GM21390 (cell line): ENCODE data around the gene DCAF17.
"Not testable (repeated sequence)": the region's sequence is repeated elsewhere in the genome, so short reads cannot be mapped to it uniquely, and the experiment has no call there.

Experiments
- ATAC-seq: cut with Tn5 transposase; IDR thresholded peaks from one replicate; pipeline ENCODE4 v1.9.1; 2021; ENCODE audit not compliant: unreplicated experiment

Gene DCAF17

DNA sequence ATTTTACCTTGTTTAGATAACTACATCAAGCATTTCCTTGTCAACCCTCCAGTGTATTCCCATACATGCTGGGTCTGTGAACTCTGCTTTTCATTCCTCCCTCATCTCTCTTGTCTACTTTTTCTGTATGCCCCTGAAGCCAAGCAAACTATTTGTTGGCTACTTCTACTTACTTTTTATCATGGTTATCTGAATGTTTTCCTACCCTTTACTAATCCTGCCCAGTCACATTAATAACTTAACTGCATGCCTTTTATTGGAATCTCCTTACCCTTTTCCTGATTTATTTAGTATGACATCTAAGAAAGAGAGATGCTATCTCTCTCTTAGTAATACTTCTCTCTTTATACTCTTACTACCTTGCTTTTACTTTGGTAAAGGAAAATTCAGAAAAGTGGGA lies 17.0 kb downstream of the DCAF17 start:
- no peak for ATAC-seq

DNA sequence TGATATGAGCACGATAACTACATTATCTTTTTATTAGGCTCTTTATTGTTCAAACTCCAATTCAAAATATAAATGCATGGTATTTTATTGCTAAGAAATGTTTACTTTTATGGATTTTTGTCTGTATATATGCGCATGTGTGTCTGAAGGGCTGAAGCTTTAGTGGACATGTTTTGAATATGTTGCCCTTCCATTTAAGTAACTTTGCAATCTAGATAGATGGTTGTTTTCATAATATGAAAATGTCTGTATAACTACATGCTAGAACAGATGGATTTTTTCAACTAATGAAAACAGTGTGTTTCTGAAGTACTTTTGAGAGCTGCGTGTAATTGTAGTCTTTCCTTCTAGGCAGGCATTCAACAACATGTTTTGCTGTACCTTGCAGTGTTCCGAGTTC lies 18.7 kb downstream of the DCAF17 start:
- no peak for ATAC-seq

DNA sequence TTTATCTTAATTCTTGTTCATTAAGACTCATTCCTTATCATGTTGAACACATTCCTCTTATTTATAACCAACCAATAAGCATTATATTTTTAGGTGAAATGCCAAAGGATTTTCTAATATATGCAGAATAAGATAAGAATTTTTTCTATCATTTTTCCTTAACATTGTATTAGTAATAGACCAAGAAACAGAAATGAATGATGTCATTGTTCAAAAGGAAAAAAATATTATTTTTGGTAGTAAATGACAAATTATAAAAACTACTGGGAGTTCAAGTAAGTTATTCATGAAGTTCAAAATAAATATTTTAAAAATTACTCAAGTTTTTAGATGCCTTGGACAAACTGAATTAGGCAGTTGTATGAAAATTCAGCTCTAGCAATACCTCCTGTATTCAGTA lies 25.5 kb downstream of the DCAF17 start:
- ATAC-seq: no peak

DNA sequence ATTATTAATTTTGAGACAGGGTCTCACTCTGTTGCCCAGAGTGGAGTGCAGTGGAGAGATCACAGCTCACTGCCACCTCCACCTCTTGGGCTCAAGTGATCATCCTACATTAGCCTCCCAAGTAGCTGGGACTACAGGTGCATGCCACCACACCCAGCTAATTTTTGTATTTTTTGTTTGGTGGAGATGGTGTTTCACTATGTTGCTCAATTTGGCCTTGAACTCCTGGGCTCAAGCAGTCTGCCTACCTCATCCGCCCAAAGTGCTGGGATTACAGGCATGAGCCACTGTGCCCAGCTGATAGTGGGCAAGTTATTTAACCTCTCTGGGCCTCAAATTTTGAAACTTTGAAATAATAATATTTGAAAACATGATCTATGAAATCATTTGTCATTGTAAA lies 26.5 kb downstream of the DCAF17 start:
- ATAC-seq: no peak

DNA sequence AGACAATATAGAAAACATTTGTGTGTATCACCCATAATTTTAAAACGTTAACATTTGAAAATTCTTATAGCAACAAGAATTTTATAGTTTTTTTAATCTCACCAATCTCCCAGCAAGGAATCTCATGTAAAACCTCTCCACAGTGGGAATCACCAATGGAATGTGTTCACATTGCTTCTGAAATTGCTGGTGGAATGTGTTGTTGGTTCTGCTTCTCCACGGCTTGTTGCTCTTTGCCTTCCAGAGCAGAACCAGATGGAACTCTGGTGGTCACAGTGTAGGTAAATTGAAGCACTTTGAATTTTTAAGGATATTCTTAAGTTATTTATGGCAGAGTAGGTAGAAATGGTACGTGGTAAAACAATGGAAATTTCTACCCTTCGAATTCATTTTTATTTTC lies 35.1 kb downstream of the DCAF17 start:
- no peak for ATAC-seq

DNA sequence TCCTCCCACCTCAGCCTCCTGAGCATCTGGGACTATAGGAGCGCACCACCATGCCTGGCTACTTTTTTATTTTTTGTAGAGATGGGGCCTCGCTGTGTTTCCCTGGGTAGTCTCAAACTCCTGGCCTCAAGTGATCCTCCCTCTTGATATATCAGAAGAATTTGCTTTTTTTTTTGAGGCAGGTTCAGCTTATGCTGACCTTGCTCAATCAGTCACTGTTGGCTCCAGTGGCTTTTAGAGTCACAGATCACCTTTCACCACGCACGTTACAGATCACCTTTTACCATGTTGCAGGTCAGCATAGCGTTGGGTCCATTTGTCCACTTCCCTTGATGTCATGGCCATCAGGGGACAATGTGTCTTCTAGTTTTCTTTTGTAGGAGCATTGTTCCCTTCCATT lies 36.1 kb downstream of the DCAF17 start:
- no peak for ATAC-seq

DNA sequence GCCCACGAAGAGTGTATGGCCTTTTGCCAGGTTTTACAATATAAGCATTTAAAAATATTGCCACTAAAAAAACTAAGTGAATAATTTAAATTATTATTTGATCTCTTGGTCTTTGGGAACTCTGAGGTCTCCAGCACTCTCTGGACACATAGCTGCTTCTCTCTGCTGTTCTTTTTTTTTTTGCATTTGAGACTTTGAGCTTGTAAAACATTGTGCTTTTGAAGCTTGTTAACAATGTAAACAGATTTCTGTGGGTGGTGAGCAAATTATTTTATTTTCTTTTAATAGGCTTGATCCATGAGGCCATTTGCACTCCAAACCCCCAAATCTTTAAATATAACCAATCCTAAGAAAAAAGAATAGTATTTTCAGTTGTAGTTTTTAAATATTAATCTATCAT lies 42.0 kb downstream of the DCAF17 start:
- ATAC-seq: no peak

DNA sequence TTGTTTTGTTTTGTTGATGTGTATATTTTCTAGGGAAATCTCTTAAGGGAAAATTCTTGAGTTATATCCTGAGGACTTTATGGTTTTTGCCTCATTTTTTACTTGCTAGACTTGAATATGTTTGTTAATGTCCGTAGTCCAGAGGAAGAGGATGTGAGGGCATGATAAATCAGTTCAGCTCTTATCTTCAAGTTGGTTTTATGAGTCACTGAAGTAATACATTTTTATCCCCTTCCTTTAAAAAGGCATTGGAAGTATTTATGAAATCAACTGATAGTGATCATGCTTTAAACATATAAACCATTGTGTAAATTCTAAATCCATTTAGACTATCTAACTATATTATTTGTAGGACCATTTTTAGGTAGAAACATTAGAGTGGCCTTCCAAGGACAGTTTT lies 44.3 kb downstream of the DCAF17 start:
- ATAC-seq: no peak

DNA sequence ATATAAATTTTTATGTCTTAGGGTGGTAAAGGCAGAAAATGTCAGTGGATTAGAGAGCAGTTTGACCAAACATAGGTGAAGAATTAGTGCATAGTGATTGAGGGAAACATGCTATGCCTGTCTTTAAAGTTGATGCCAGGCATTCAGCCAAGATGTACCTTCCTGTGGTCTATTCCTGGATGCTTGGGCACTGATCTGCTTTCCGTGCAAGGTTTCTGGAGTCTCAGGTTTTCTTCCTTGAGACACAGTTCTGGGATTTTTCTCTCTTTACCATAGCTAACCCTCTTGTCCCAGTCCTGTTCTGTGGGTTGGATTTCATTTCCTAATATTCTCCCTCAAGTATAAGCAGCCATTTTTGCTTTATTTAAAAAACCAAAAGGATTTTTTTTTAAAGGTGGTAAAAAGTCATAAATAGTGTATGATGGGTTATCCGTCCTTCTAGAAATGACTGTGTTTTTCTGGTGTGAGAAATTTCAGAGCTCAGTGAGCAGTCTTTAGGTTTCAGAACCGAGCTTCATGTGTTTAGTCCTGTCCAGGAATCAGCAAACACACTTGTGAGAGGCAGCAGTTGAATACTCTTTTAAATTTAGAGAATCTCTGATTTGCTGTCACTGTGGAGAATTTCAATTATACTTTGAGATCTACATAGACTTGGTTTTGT lies 45.3 kb downstream of the DCAF17 start:
- peak; percentile 51 for ATAC-seq

DNA sequence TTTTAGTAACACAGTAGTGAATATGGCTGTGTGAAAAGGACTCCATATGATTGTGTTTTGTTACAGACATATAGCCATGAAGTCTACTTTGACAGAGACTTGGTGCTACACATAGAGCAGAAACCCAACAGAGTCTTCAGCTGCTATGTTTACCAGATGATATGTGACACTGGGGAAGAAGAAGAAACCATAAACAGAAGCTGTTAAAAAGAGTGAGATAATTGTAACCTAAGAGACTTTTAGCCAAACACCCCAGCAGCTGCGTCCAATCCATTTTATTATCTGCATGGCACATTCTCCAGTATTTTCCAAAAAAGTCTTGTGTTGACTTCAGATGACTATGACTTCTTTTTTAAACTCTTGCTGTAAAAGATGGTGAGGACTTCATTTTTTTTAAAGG lies 46.9 kb downstream of the DCAF17 start:
- ATAC-seq: no peak

DNA sequence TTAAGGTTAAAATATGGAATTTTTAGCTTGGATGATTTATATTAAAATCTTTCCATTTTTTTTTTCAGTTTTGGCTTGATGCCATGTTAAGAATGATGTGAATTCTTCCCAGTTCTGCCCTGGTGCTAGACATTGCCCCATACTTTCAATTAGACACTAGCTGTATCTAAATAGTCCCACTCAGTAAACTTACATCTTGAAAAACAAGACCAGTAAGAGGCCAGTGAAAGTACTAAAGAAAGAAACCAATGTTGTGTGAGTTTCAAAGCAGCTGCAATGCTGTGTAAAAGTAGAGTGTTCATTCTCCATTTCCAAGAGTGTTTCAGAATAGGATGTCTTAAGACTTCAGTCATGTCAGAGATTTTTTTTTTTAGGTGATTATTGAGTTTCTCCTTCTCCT lies 48.3 kb downstream of the DCAF17 start:
- peak; percentile 68 for ATAC-seq

DNA sequence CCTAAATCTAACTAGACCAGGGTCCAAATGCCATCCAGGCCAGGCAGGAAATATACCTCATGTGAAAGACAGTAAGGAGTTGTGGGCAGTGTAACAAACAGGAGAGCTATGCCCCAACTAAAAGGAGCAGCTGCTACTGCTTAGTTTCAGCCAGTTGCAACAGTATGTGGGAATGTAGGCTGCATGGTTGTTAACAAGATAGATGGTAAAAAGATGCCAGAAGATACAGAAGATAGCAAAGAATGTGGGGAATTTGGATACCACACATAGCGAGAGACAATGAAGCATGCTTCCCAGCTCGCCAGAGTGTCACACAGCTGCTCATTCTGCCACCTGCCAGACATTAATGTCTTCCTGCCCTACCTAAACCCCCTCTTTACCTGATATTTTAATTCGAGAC lies 48.9 kb downstream of the DCAF17 start:
- no peak for ATAC-seq

DNA sequence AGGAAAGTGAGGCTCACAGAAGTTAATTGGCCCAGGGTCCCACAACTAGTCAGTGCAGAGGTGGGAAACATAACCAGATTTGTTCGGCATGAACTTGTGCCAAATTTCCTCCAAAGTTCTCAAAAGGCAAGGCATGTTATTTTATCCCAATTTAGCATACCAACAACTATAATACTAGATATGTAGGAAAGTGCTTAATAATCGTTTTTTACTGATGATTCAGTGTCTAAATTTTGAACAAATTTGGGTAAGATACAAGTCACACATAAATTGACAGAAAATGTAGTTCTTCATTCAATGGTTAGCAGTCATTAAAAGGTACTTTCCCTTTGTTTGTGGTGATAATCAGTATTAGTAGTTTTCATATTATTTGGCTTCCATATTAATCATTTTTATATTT lies 49.8 kb downstream of the DCAF17 start:
- no peak for ATAC-seq

DNA sequence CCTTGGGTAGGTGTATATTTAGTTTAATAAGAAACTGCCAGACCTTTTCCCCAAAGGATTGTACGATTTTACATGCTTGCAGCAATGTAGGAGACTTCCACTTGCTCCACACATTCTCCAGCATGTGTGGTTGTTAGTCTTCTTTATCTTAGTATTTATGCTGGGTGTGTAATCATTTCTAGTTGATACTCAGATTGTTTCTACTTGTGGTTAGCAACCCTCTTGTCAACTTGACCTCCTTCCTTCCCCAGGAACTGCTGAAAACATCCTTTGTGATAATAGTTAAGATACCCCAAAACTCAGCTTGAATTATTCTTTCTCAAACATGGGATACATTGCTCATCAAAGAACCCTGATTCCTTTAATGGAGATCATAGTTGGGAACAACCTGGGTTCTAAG lies 51.1 kb downstream of the DCAF17 start:
- ATAC-seq: no peak

DNA sequence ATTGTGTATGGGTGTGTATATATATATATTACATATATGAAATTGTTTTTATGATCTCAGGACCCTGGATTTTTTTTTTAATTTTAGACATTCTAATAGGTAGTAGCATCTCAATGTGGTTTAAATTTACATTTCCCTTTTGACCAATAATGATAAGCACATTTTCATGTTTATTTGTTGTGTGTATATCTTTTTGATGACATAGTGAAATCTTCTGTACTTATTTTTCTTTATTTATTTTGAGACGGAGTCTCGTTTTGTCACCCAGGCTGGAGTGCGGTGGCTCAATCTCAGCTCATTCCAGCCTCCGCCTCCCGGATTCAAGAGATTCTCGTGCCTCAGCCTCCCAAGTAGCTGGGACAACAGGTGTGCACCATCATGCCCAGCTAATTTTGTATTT lies 53.2 kb downstream of the DCAF17 start:
- no peak for ATAC-seq

DNA sequence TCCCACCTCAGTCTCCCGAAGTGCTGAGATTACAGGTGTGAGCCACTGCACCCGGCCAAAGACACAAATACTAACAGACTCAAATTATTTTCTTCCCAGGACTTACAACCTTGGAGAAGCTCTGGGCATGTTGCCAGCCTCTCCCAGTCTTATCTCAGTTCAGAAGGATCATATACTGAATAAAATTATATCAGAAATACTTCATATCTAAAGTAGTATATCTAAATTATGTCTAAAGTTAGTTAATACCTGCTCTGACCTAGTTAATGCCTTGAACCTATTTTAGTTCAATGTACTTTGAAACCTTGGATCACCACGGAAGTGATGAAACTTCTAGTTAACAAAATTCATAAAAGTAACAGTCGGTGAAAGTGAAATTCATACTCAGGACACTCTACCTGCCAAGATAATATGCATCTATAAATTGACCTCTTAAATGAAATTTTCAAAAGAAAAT lies 53.8 kb downstream of the DCAF17 start:
- ATAC-seq: no peak

DNA sequence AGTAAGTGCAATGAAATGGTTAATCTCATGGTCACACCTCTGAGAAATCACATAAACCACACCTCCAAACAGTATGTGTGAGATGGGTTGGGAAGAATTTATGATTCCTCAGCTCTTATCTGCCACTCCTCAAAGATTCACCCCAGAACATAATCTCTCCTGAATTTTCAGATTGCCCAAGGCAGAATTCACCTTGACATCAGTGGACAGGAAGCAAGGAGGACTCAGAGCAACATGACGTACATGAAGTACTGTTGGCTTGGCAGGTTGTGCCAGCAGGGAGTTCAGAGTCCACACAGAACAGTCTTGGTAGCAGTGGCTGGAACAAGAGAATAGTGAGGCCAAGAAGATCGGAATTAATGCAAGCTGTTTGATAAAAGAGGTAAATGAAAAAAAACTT lies 56.6 kb downstream of the DCAF17 start:
- ATAC-seq: no peak

DNA sequence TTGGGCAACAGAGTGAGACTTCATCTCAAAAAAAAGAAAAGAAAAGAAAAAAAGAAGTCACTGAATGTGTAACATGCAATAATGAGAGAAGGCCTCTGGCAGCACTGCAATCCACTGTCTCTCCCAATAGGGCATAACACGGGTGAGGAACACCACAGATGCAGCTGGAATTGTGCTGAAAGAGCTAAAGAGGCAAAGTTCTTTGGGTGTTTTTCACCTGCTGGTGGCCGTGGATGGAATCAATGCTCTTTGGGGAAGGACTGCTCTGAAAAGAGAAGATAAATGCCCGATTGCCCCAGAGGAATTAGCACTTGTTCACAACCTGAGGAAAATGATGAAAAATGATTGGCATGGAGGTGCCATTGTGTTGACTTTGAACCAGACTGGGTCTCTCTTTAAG lies 57.3 kb downstream of the DCAF17 start:
- no peak for ATAC-seq

DNA sequence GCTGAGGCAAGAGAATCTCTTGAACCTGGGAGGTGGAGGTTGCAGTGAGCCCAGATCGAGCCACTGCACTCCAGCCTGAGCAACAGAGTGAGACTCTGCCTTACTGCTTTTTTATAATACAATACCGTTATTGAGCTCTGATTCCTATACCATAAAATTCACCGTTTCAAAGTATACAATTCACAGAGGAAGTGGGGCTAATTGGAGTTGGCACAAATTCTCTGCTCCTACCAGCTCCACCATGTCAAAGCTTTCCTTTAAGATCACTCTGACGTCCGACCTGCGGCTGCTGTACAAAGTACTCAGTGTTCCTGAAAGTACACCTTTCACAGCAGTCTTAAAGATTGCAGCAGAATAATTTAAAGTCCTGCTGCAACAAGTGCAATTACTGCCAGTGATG lies 58.6 kb downstream of the DCAF17 start:
- ATAC-seq: no peak

DNA sequence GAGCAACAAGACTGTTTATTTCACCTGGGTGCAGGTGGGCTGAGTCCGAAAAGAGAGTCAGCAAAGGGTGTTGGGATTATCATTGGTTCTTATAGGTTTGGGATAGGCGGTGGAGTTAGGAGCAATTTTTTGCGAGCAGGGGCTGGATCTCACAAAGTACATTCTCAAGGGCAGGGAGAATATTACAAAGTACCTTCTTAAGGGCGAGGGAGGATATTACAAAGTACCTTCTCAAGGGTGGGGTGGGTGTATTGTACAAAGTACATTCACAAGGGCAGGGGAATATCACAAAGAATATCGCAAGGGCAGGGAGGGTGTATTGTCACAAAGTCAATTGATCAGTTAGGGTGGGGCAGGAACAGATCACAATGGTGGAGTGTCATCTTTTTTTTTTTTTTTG lies 63.6 kb downstream of the DCAF17 start:
- ATAC-seq: not testable (repeated sequence)

DNA sequence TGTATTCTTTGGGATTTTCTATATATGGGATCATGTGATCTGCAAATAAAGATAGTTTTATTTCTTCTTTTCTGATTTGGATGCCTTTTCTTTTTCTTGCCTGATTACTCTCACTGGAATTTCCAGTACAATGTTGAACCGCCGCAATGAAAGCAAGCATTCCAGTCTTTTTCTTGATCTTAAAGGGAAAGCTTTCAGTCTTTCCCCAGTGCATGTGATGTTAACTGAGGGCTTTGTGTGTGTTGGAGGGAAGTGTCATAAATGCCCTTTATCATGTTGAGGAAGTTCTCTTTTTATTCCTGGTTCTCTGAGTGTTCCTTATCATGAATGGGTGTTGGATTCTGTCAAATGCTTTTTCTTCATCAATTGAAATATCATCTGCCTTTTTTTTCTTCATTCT lies 71.3 kb downstream of the DCAF17 start:
- no peak for ATAC-seq

DNA sequence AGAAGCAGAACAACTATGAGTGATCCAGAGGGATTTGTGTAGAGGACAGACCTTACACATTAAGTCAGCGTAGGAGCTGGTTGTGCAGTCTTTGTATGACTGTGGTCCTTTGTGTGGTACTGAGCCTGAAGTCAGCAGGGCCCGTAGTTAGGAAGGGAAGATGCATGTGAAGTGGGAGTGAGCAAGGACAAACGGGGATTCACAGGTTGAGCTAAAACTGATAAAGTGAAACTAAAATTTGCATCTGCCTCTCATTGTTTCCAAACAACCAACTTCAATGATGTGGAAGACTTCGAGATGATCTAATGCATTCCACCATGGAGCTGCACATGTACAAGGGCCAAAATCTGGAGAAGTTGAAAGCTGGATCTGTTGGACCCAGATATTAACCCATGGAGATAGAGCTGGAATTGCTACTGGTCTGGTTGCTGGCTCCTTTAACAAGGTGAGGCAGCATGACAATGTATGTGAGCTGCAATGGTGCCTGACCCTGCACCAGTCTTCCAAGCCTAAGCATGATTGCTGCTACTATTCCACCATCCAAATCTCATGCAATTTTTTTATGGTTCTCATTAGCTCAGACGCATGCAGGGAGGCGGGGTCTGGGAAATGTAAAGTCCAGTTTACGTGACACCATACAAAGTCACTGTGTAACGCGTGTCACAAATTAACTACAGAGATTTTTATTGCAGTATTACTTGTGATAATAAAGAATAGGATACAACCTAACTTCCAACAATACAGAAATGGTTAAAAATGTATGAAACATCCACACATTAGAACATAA lies 76.1 kb downstream of the DCAF17 start:
- peak; percentile 82 for ATAC-seq

DNA sequence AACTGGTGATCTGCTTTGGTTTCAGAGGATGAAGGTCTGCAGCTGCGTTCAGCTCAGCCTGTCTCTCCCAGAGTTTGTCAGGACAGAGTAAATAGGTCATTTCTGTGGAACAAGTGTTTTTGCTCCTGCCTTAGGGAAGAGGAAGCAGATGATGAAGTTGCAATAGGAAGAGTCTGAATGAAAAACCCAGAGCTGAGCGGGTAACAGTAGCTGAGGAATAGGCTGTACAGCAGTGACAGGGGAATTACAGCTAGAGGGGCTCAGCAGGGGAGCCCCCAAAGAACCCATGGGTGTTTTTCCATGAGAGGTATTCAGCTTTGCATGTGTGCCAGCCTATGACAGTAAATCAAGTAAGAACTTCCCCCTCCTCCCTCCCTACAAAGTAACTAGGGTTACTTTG lies 78.0 kb downstream of the DCAF17 start:
- ATAC-seq: no peak
